ENCODE measurements around the gene UBALD2. TPM values are rescaled to one million over a fixed set of nuclear protein-coding genes. Genes with fewer than 3 reads are reported as not detected.

The UBALD2 gene
- total and polyA plus RNA-seq, 7 donors: 55.2 to 414 (median 135) TPM

DNA sequence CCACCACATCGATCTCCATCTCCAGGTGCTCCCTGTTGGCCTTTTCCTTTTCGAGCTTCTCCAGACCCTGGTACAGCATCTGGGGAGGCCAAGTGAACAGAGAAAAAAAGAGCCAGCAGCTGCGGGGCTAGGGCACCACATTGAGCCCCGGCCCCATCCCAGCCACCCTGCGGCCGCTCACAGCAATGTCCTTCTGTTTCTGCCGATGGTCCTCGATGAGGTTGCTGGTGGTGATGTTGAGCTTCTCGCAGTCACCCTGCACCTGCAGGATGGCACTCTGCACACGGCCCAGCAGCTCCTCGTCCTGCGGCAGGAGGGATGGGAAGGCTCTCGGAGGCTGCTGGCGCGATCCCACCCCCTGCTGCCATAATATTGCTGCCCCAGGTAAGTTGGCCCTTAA lies 15.5 kb downstream of the UBALD2 start:
- TF ChIP-seq, protein P1, sequence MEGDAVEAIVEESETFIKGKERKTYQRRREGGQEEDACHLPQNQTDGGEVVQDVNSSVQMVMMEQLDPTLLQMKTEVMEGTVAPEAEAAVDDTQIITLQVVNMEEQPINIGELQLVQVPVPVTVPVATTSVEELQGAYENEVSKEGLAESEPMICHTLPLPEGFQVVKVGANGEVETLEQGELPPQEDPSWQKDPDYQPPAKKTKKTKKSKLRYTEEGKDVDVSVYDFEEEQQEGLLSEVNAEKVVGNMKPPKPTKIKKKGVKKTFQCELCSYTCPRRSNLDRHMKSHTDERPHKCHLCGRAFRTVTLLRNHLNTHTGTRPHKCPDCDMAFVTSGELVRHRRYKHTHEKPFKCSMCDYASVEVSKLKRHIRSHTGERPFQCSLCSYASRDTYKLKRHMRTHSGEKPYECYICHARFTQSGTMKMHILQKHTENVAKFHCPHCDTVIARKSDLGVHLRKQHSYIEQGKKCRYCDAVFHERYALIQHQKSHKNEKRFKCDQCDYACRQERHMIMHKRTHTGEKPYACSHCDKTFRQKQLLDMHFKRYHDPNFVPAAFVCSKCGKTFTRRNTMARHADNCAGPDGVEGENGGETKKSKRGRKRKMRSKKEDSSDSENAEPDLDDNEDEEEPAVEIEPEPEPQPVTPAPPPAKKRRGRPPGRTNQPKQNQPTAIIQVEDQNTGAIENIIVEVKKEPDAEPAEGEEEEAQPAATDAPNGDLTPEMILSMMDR (IDR thresholded peaks at IDR 0.05): no peak
- DNase-seq: no peak

DNA sequence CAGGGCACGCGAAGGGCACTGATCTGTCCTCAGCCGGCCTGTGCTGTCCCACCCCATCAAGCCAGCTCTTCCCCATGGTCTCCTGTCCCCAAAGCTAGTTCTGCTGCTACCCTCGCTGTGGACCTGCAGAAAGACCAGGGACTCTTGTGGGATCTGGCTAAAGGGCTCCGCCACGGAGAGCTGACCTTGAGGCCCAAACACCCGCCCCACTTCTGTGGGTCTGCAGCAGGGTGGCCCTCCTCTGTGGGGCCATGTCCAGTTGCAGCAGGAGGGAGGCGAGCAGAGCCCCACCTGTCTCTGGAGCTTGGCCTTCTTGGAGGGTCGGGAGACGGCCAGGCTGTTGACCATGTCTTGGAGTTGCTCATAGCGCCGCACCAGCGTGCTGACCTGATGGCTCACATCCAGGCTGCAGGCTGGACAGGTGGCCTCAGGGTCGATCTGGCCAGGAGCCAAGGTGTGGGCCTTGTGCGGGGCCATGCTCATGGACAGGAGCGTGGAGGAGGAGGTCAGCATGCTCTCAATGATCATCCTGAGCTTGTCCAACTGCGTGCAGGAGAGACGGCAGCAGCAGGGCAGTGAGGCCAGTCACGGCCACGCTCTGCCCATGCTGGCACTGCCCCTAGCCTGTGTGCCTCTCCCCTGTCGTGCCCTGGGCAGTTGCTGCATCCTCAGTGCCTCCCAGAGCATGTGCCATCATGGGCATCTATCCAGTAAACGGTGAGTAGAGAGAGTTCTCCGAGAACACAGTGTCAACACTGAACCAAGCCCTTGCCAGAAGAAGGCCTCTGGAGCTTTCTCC lies 16.6 kb downstream of the UBALD2 start:
- intact Hi-C loops (cut with DNase I): no loop called here
- 46 to 65% (median 48%) methylated on average over 23 of the region's 23 CpGs for WGBS, 3 donors
- Histone ChIP-seq H3K27ac (no peak overlapping the region), H3K4me1 (peaks cover 13% of the 10 kb centered on the region), H3K4me3 (no peak overlapping the region), H3K9me3 (no peaks in the 10 kb centered on the region), H3K27me3 (ENCODE audit: insufficient read depth in 3 of 3, low read length in 2 of 3) (no peaks in the 10 kb centered on the region), H3K36me3 (ENCODE audit: insufficient read depth in 1 of 2, low read depth in 1 of 2) (no peaks in the 10 kb centered on the region)
- ATAC-seq (peak; percentile 46 to 81 (median 57)), DNase-seq (peak; percentile 40 to 89)
- TF ChIP-seq, protein P1 (IDR thresholded peaks at IDR 0.05): no peak

More for the DNA sequence above, 15.5 kb downstream of the UBALD2 start:
- 95% methylated on average over 15 of the region's 15 CpGs for WGBS, 3 donors
- Histone ChIP-seq H3K9me3 (no peaks in the 10 kb centered on the region), H3K4me3 (no peak overlapping the region), H3K27ac (no peak overlapping the region), H3K36me3 (ENCODE audit: insufficient read depth in 1 of 2, low read depth in 1 of 2) (no peaks in the 10 kb centered on the region), H3K4me1 (peaks cover 16% of the 10 kb centered on the region), H3K27me3 (ENCODE audit: insufficient read depth in 3 of 3, low read length in 2 of 3) (no peaks in the 10 kb centered on the region)
- intact Hi-C loops (cut with DNase I): no loop called here
- no peak for ATAC-seq

DNA sequence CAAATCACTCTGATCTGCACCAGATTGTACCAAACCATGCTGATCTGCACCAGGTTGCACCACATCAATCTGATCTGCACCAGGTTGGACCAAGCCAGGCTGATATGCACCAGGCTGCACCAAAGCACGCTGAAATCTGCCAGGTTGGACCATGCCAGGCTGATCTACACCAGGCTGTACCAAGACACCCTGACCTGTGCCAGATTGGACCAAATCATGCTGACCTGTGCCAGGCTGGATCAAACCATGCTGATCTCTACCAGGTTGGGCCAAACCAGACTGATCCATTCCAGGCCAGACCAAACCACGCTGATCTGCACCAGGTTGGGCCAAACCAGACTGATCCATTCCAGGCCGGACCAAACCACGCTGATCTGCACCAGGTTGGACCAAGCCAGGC lies 27.4 kb downstream of the UBALD2 start:
- no peak for DNase-seq
- intact Hi-C loops (cut with DNase I): loop anchor here (10.0 kb wide), 2 partner anchors 278 to 378 kb away; no protein-coding TSS in a partner anchor
- H3K27ac ChIP-seq: no peak overlapping the region
- no peak for ATAC-seq
- no peaks in the 10 kb centered on the region for H3K9me3 ChIP-seq
- H3K36me3 ChIP-seq (ENCODE audit: insufficient read depth in 1 of 2, low read depth in 1 of 2): peaks cover 0 to 18% of the 10 kb centered on the region in 2 donors
- 72 to 87% (median 75%) methylated on average over 4 of the region's 4 CpGs for WGBS, 3 donors
- no peak overlapping the region for H3K4me3 ChIP-seq
- H3K4me1 ChIP-seq: no peaks in the 10 kb centered on the region
- no peaks in the 10 kb centered on the region for H3K27me3 ChIP-seq (ENCODE audit: insufficient read depth in 3 of 3, low read length in 2 of 3)
- TF ChIP-seq, protein P1 (IDR thresholded peaks at IDR 0.05): no peak

DNA sequence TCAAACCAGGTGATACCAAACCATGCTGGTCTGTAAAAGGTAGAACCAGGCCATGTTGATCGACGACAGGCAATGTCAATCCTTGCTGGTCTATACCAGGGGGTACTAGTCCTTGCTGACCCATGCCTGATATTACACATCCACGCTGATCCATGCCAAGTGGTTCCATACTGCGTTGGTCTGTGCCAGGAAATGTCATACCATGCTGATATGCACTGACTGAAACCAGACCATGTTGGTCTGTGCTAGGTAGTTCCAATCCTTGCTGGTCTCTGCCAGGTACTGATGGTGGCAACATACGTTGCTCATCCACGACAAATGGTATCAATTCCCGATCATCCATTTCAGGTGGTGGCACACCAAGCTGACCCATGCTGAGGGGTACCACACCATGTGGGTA lies 28.0 kb downstream of the UBALD2 start:
- no peaks in the 10 kb centered on the region for H3K27me3 ChIP-seq (ENCODE audit: insufficient read depth in 3 of 3, low read length in 2 of 3)
- ATAC-seq (no peak), DNase-seq (no peak)
- 81 to 86% (median 84%) methylated on average over 7 of the region's 7 CpGs for WGBS, 3 donors
- peaks cover 0 to 18% of the 10 kb centered on the region in 2 donors for H3K36me3 ChIP-seq (ENCODE audit: insufficient read depth in 1 of 2, low read depth in 1 of 2)
- no peaks in the 10 kb centered on the region for H3K4me1 ChIP-seq
- TF ChIP-seq, protein P1 (IDR thresholded peaks at IDR 0.05): no peak
- intact Hi-C loops (cut with DNase I): loop anchor here (10.0 kb wide), 2 partner anchors 278 to 378 kb away; no protein-coding TSS in a partner anchor
- H3K27ac ChIP-seq: no peak overlapping the region
- no peak overlapping the region for H3K4me3 ChIP-seq
- H3K9me3 ChIP-seq: no peaks in the 10 kb centered on the region
